Measurements from ENCODE around the gene LSM4. TPM values are rescaled to one million over a fixed set of nuclear protein-coding genes. Genes with fewer than 3 reads are reported as not detected.

LSM4 gene
- total and polyA plus RNA-seq, 10 of the 15 experiments (the other 5 are each of a cell fraction or from before 2014, with no cell fraction given) = 12.6 to 652 (median 217) TPM

GRCh38 chr19:18340190-18340989 is 17.5 kb upstream of the LSM4 start, which contains the start of gene PGPEP1:
PGPEP1 (plus strand) TSS chr19:18340598; CDS start chr19:18340682, 84 bp downstream.
- SMC1A ChIA-PET (ENCODE audit: uncharacterized antibody, unreplicated experiment) = interaction anchor here (0.8 to 3.8 kb wide), 8 partner anchors 11 to 79 kb away, joined by 3 to 42 read pairs (median 7); partner anchors contain the start of genes JUND and SSBP4
- Histone ChIP-seq H3K4me3 (peak within 1 kb of the TSS; percentile 79), H3K4me2 (ENCODE audit: control insufficient read depth, insufficient read depth) (peak within 1 kb of the TSS; percentile 99), H3K36me3 (ENCODE audit: control insufficient read depth in 2 of 2, insufficient read depth in 2 of 2, low read length in 1 of 2) (peaks cover 0 to 3% of the 10 kb centered on the region in 2 experiments; a peak in 1 of 4 replicates), H3K27ac (ENCODE audit: control insufficient read depth, insufficient read depth) (peak within 1 kb of the TSS; percentile 58), H3K4me1 (ENCODE audit: control insufficient read depth, insufficient read depth, low read length) (peaks cover 14% of the 10 kb centered on the region), H3K79me2 (ENCODE audit: control insufficient read depth, insufficient read depth, low read length) (peaks cover 11% of the 10 kb centered on the region), H4K20me1 (ENCODE audit: control insufficient read depth, insufficient read depth) (no peaks in the 10 kb centered on the region), H2AFZ (ENCODE audit: control insufficient read depth, low read depth, low read length) (peak within 1 kb of the TSS; percentile 89), H3K9me3 (replicated peaks; ENCODE audit: control insufficient read depth, insufficient read depth, low read length) (no peaks in the 10 kb centered on the region), H3K27me3 (replicated peaks in 1 of 2; ENCODE audit: control insufficient read depth in 2 of 2, insufficient read depth in 2 of 2, low read length in 1 of 2) (no peaks in the 10 kb centered on the region), H3K9ac (ENCODE audit: control insufficient read depth, insufficient read depth, low read length) (peak within 1 kb of the TSS; percentile 57)
- CTCF ChIA-PET = interaction anchor here (0.7 to 3.3 kb wide), 14 partner anchors 9 to 132 kb away, joined by 3 to 56 read pairs (median 6); partner anchors contain the start of genes JUND and SSBP4
- intact Hi-C loops (cut with micrococcal nuclease; ENCODE audit: unreplicated experiment) = loop anchor here (5.0 kb wide), 1 partner anchor 63 kb away; no protein-coding TSS in a partner anchor
- ATAC-seq = peak; percentile 86
- no peak for DNase-seq (ENCODE audit: low read depth, low spot score)
- in situ Hi-C loops (cut with MboI) = loop anchor here (5.0 kb wide), 1 partner anchor 67 kb away; no protein-coding TSS in a partner anchor
- under 1% methylated on average over 41 of the region's 69 CpGs for WGBS (ENCODE audit: insufficient coverage, insufficient replicate concordance, low lambda C conversion rate, missing lambda C conversion rate)
- no peak for FAIRE-seq
- RAD21 ChIA-PET (ENCODE audit: unreplicated experiment) = interaction anchor here (1.0 to 3.1 kb wide), 8 partner anchors 12 to 137 kb away, joined by 3 to 31 read pairs (median 6); partner anchors contain the start of genes JUND and RAB3A
- no TSS peak for BruUV-seq (replicated peaks)
- POLR2A ChIA-PET = interaction anchor here (1.3 to 6.0 kb wide), 6 partner anchors 12 to 149 kb away, joined by 3 to 46 read pairs (median 4); partner anchors contain the start of gene JUND
- no peak; the same call in 1 of the 2 replicates for TF ChIP-seq NR2F1 (conservative IDR thresholded peaks at IDR 0.05)
- TF ChIP-seq RAD21 (IDR thresholded peaks at IDR 0.05; ENCODE audit: insufficient read depth, low read depth, low read length) = no peak
- TF ChIP-seq TCF3 (IDR thresholded peaks at IDR 0.05; ENCODE audit: borderline replicate concordance, insufficient read depth, low read depth, low read length) = 0 out of 2 replicates have a peak, but pooled peaks have one; percentile 27
- peak; percentile 55; the same call in 1 of the 2 replicates for TF ChIP-seq ZSCAN29 (IDR thresholded peaks at IDR 0.05)
- no peak; the same call in 1 of the 2 replicates for TF ChIP-seq HCFC1 (IDR thresholded peaks at IDR 0.05; ENCODE audit: low read length)
- TF ChIP-seq, protein P1, sequence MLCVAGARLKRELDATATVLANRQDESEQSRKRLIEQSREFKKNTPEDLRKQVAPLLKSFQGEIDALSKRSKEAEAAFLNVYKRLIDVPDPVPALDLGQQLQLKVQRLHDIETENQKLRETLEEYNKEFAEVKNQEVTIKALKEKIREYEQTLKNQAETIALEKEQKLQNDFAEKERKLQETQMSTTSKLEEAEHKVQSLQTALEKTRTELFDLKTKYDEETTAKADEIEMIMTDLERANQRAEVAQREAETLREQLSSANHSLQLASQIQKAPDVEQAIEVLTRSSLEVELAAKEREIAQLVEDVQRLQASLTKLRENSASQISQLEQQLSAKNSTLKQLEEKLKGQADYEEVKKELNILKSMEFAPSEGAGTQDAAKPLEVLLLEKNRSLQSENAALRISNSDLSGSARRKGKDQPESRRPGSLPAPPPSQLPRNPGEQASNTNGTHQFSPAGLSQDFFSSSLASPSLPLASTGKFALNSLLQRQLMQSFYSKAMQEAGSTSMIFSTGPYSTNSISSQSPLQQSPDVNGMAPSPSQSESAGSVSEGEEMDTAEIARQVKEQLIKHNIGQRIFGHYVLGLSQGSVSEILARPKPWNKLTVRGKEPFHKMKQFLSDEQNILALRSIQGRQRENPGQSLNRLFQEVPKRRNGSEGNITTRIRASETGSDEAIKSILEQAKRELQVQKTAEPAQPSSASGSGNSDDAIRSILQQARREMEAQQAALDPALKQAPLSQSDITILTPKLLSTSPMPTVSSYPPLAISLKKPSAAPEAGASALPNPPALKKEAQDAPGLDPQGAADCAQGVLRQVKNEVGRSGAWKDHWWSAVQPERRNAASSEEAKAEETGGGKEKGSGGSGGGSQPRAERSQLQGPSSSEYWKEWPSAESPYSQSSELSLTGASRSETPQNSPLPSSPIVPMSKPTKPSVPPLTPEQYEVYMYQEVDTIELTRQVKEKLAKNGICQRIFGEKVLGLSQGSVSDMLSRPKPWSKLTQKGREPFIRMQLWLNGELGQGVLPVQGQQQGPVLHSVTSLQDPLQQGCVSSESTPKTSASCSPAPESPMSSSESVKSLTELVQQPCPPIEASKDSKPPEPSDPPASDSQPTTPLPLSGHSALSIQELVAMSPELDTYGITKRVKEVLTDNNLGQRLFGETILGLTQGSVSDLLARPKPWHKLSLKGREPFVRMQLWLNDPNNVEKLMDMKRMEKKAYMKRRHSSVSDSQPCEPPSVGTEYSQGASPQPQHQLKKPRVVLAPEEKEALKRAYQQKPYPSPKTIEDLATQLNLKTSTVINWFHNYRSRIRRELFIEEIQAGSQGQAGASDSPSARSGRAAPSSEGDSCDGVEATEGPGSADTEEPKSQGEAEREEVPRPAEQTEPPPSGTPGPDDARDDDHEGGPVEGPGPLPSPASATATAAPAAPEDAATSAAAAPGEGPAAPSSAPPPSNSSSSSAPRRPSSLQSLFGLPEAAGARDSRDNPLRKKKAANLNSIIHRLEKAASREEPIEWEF (IDR thresholded peaks at IDR 0.05; ENCODE audit: insufficient replicate concordance, low read depth, low read length) = no peak
- TF ChIP-seq ZNF207 (IDR thresholded peaks at IDR 0.05; ENCODE audit: borderline replicate concordance) = 0 out of 2 replicates have a peak, but pooled peaks have one; percentile 31
- 0 out of 2 replicates have a peak, but pooled peaks have one; percentile 54 for TF ChIP-seq CHD2 (IDR thresholded peaks at IDR 0.05; ENCODE audit: borderline replicate concordance, low read depth, low read length)
- TF ChIP-seq BCL11A (IDR thresholded peaks at IDR 0.05; ENCODE audit: low read depth, low read length) = no peak
- TF ChIP-seq NFXL1 (IDR thresholded peaks at IDR 0.05; ENCODE audit: borderline replicate concordance) = no peak
- no peak for TF ChIP-seq TARDBP (IDR thresholded peaks at IDR 0.05; ENCODE audit: borderline replicate concordance)
- peak; percentile 41; the same call in 1 of the 2 replicates for TF ChIP-seq SIN3A (IDR thresholded peaks at IDR 0.05; ENCODE audit: low read depth, low read length)
- peak; percentile 51; the same call in 1 of the 2 replicates for TF ChIP-seq GATAD2B (conservative IDR thresholded peaks at IDR 0.05; ENCODE audit: low read depth)
- TF ChIP-seq CBX3 (IDR thresholded peaks at IDR 0.05; ENCODE audit: borderline replicate concordance, low read depth) = no peak
- TF ChIP-seq STAT1 (conservative IDR thresholded peaks at IDR 0.05) = peak; percentile 38; the same call in 1 of the 2 replicates
- peak; percentile 70; the same call in 1 of the 2 replicates for TF ChIP-seq POLR2A (IDR thresholded peaks at IDR 0.05; ENCODE audit: low read depth, low read length)
- TF ChIP-seq, protein P2, sequence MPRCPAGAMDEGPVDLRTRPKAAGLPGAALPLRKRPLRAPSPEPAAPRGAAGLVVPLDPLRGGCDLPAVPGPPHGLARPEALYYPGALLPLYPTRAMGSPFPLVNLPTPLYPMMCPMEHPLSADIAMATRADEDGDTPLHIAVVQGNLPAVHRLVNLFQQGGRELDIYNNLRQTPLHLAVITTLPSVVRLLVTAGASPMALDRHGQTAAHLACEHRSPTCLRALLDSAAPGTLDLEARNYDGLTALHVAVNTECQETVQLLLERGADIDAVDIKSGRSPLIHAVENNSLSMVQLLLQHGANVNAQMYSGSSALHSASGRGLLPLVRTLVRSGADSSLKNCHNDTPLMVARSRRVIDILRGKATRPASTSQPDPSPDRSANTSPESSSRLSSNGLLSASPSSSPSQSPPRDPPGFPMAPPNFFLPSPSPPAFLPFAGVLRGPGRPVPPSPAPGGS (IDR thresholded peaks at IDR 0.05; ENCODE audit: borderline replicate concordance, insufficient read depth, low read depth, low read length, poor library complexity, severe bottlenecking) = no peak
